Mesendoderm (in vitro differentiated cells): ENCODE measurements around the gene EFCAB6.

Experiments
- DNase-seq: peaks from one replicate; pipeline ENCODE4 v3.0.0; 2013
- H2AK5ac ChIP-seq: 2 replicates; pipeline ENCODE4 v1.6.1; 2013; ENCODE audit warnings: low read length, inconsistent platforms
- H2BK120ac ChIP-seq: 2 replicates; pipeline ENCODE4 v1.6.1; 2013; ENCODE audit warnings: low read depth, mild to moderate bottlenecking, low read length, moderate library complexity, mixed read lengths
- H2BK15ac ChIP-seq: replicated peaks from 2 replicates; pipeline ENCODE4 v1.6.1; 2013; ENCODE audit warnings: low read depth, mild to moderate bottlenecking, moderate library complexity
- H2BK5ac ChIP-seq: 2 replicates; pipeline ENCODE4 v1.6.1; 2013; ENCODE audit warnings: low read length, inconsistent platforms
- H3K18ac ChIP-seq: 2 replicates; pipeline ENCODE4 v1.6.1; 2013; ENCODE audit warnings: mild to moderate bottlenecking, low read length, mixed read lengths
- H3K23ac ChIP-seq: one replicate; pipeline ENCODE4 v1.6.1; 2013; ENCODE audit warnings: low read length
- H3K27ac ChIP-seq: 2 replicates; pipeline ENCODE4 v1.5.1; 2013; ENCODE audit warnings: low read depth, mild to moderate bottlenecking, inconsistent platforms, low read length, moderate library complexity
- H3K27me3 ChIP-seq: 2 replicates; pipeline ENCODE4 v1.6.1; 2013; ENCODE audit warnings: low read length, control low read depth, mild to moderate bottlenecking, inconsistent platforms; ENCODE audit not compliant: insufficient read depth, poor library complexity
- H3K36me3 ChIP-seq: 2 replicates; pipeline ENCODE4 v1.6.1; 2013; ENCODE audit warnings: low read length, inconsistent platforms; ENCODE audit not compliant: control insufficient read depth, insufficient read depth
- H3K4ac ChIP-seq: one replicate; pipeline ENCODE4 v1.6.1; 2013; ENCODE audit warnings: low read depth, mild to moderate bottlenecking, low read length, moderate library complexity
- H3K4me1 ChIP-seq: 2 replicates; pipeline ENCODE4 v1.6.1; 2013; ENCODE audit warnings: low read depth, low read length, inconsistent platforms; ENCODE audit not compliant: control insufficient read depth
- H3K4me2 ChIP-seq: 2 replicates; pipeline ENCODE4 v1.6.1; 2013; ENCODE audit warnings: low read length
- H3K4me3 ChIP-seq: 2 replicates; pipeline ENCODE4 v1.5.1; 2013; ENCODE audit warnings: mild to moderate bottlenecking, low read length
- H3K56ac ChIP-seq: one replicate; pipeline ENCODE4 v1.6.1; 2013; ENCODE audit warnings: low read length
- H3K79me1 ChIP-seq: 2 replicates; pipeline ENCODE4 v1.6.1; 2013; ENCODE audit warnings: low read length, inconsistent platforms
- H3K79me2 ChIP-seq: 2 replicates; pipeline ENCODE4 v1.6.1; 2013; ENCODE audit warnings: mild to moderate bottlenecking, low read length; ENCODE audit not compliant: control insufficient read depth, insufficient read depth
- H3K9ac ChIP-seq: 2 replicates; pipeline ENCODE4 v1.6.1; 2013; ENCODE audit warnings: low read length, inconsistent platforms
- H4K5ac ChIP-seq: one replicate; pipeline ENCODE4 v1.6.1; 2013; ENCODE audit warnings: low read length
- H4K8ac ChIP-seq: one replicate; pipeline ENCODE4 v1.6.1; 2013; ENCODE audit warnings: low read depth, mild to moderate bottlenecking, control low read depth, low read length, moderate library complexity
- WGBS: extraction: QIAGEN DNeasy Blood & Tissue Kit; methylation state at CpG from one replicate; pipeline ENCODE4 v1.1.7; 2013; ENCODE audit warnings: low lambda C conversion rate, missing lambda C conversion rate; ENCODE audit not compliant: insufficient coverage; ENCODE audit errors: extremely low coverage; 5-methylcytosine and 5-hydroxymethylcytosine counted together

The EFCAB6 gene

DNA sequence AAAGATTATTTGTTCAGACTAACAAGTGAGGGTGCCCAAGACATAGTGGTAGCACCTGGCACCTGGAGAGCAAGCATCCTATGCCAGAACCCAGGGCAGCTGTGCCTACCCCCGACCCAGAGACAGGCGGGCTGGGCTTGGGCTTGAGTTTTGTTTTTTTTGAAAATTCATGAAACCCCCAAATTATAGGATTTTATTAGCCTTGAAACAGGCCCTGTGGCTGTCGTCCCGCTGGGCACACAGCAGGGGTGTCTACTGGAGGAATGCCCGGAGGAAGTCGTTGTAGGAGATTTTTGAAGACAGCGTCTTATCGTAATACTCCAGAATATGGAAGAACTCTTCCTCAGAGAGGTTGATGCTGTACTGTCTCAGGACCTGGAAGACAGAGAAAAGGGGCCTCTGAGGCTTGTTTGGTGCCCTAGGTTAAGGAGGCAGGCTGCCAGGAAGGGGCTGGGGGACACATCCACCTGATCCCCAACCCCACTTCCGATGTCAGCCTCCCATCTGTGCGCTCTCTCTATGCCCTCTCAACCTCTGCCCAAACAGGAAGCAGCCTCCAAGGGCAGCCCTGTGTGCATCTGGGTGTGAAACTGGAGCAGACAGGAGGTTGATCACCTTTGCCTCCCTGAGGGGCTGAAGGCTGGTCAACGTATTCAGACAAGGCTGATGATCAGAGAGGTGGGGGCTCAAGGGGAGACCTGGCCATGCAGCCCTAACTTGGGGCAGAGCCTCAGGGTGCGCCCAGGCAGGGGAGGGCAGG is 283.3 kb downstream of the EFCAB6 start:
- no peak overlapping the region for H3K23ac ChIP-seq
- H3K27ac ChIP-seq, result no peak overlapping the region
- H3K4me2 ChIP-seq, result no peak overlapping the region
- no peak overlapping the region for H2BK5ac ChIP-seq
- no peaks in the 10 kb centered on the region for H3K79me2 ChIP-seq
- H3K9ac ChIP-seq, result no peak overlapping the region
- H2AK5ac ChIP-seq, result no peak overlapping the region
- no peak overlapping the region for H3K56ac ChIP-seq
- no peak overlapping the region for H2BK120ac ChIP-seq
- no peak overlapping the region for H3K18ac ChIP-seq
- WGBS, result no CpG with 5 or more reads among the region's 12 CpGs
- H3K4me3 ChIP-seq, result no peak overlapping the region
- no peaks in the 10 kb centered on the region for H3K4me1 ChIP-seq
- no peaks in the 10 kb centered on the region for H3K27me3 ChIP-seq
- H3K79me1 ChIP-seq, result no peaks in the 10 kb centered on the region
- no peak overlapping the region for H2BK15ac ChIP-seq
- H3K4ac ChIP-seq, result no peak overlapping the region
- no peak for DNase-seq
- H3K36me3 ChIP-seq, result no peaks in the 10 kb centered on the region
- no peak overlapping the region for H4K5ac ChIP-seq
- H4K8ac ChIP-seq, result no peak overlapping the region

DNA sequence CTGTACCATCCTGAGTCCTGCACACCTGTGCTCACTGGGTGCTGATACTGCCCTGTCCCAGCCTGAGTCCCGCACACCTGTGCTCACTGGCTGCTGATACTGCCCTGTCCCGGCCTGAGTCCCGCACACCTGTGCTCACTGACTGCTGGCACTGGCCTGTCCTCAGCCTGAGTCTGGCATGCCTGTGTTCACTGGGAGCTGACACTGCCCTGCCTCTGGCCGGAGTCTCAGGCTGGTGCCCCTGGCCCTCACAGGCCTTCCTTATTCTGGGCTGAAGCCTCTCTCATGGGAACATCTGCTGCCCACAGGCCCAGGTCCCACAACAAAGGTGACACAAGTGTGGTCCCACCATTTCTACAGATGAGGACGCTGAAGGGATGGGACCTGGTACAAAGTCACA is 285.2 kb downstream of the EFCAB6 start:
- Histone ChIP-seq H2AK5ac (no peak overlapping the region), H3K79me2 (no peaks in the 10 kb centered on the region), H3K56ac (no peak overlapping the region), H2BK15ac (no peak overlapping the region), H3K4me1 (no peaks in the 10 kb centered on the region), H3K4ac (no peak overlapping the region), H3K18ac (no peak overlapping the region), H3K4me3 (no peak overlapping the region), H4K8ac (no peak overlapping the region), H3K27ac (no peak overlapping the region), H2BK5ac (no peak overlapping the region), H3K79me1 (no peaks in the 10 kb centered on the region), H2BK120ac (no peak overlapping the region), H4K5ac (no peak overlapping the region), H3K36me3 (no peaks in the 10 kb centered on the region), H3K23ac (no peak overlapping the region), H3K27me3 (no peaks in the 10 kb centered on the region), H3K9ac (no peak overlapping the region), H3K4me2 (no peak overlapping the region)
- no CpG with 5 or more reads among the region's 5 CpGs for WGBS
- DNase-seq, result no peak

DNA sequence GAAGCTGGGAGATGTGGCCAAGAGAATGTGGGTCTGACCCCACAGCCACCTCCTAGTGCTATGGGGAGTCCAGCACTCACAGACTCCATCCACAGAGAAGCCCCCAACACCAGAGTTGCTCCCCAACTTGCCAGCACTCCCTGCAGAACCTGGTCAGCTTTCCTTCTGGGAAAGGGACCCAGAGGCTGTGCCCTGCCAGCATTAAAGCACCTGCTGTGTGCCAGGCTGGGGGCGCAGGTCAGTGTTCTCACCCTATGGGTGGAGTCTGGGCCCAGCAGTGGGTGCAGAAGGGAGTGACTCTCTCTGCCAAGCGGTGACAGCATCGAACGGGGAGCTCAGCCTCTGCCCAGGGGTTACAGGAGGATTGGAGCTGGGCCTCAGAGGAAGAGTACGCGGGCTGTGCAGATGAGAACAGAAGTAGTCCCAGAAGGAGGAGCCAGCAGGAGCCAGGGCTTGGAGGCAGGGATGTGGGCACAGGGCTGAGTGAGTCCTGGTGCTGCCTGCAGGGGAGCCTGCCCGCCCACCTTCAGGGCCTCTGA is 285.9 kb downstream of the EFCAB6 start:
- H3K4me1 ChIP-seq, result no peaks in the 10 kb centered on the region
- H2BK15ac ChIP-seq, result no peak overlapping the region
- no peak overlapping the region for H3K4me3 ChIP-seq
- H4K5ac ChIP-seq, result no peak overlapping the region
- H4K8ac ChIP-seq, result no peak overlapping the region
- H3K23ac ChIP-seq, result no peak overlapping the region
- no peaks in the 10 kb centered on the region for H3K79me2 ChIP-seq
- no peak overlapping the region for H2BK120ac ChIP-seq
- no peak overlapping the region for H3K18ac ChIP-seq
- no CpG with 5 or more reads among the region's 7 CpGs for WGBS
- no peak overlapping the region for H2AK5ac ChIP-seq
- H3K79me1 ChIP-seq, result no peaks in the 10 kb centered on the region
- no peaks in the 10 kb centered on the region for H3K36me3 ChIP-seq
- no peak overlapping the region for H2BK5ac ChIP-seq
- H3K9ac ChIP-seq, result no peak overlapping the region
- no peak overlapping the region for H3K4me2 ChIP-seq
- H3K56ac ChIP-seq, result no peak overlapping the region
- H3K27me3 ChIP-seq, result no peaks in the 10 kb centered on the region
- no peak for DNase-seq
- H3K27ac ChIP-seq, result no peak overlapping the region
- H3K4ac ChIP-seq, result no peak overlapping the region

DNA sequence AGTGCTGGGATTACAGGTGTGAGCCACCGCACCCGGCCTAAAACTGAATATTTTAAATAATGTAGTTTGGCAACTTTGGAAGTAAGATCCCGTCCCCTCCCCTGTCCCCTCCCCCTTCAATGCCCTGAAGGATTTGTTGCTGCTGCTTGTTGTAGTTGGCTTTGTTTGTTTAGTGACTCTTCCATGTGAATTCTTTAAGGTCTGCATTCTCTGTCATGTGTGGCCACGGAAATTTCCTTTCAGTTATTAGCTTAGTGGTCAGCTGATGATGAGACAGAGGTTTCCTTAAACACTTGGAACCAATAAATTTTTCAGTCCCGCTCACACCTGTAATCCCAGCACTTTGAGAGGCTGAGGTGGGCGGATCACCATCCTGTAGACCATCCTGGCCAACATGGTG is 290.4 kb downstream of the EFCAB6 start:
- H2BK15ac ChIP-seq, result no peak overlapping the region
- H3K36me3 ChIP-seq, result no peaks in the 10 kb centered on the region
- H3K18ac ChIP-seq, result no peak overlapping the region
- WGBS, result no CpG with 5 or more reads among the region's 6 CpGs
- no peaks in the 10 kb centered on the region for H3K79me2 ChIP-seq
- no peak overlapping the region for H3K4me2 ChIP-seq
- H3K9ac ChIP-seq, result no peak overlapping the region
- no peaks in the 10 kb centered on the region for H3K27me3 ChIP-seq
- H3K23ac ChIP-seq, result no peak overlapping the region
- no peak overlapping the region for H2BK120ac ChIP-seq
- H3K56ac ChIP-seq, result no peak overlapping the region
- H3K27ac ChIP-seq, result no peak overlapping the region
- peak; percentile 37 for DNase-seq
- no peak overlapping the region for H4K5ac ChIP-seq
- no peak overlapping the region for H4K8ac ChIP-seq
- no peak overlapping the region for H3K4ac ChIP-seq
- no peak overlapping the region for H2BK5ac ChIP-seq
- no peak overlapping the region for H2AK5ac ChIP-seq
- H3K4me3 ChIP-seq, result no peak overlapping the region
- H3K79me1 ChIP-seq, result no peaks in the 10 kb centered on the region
- H3K4me1 ChIP-seq, result no peaks in the 10 kb centered on the region

DNA sequence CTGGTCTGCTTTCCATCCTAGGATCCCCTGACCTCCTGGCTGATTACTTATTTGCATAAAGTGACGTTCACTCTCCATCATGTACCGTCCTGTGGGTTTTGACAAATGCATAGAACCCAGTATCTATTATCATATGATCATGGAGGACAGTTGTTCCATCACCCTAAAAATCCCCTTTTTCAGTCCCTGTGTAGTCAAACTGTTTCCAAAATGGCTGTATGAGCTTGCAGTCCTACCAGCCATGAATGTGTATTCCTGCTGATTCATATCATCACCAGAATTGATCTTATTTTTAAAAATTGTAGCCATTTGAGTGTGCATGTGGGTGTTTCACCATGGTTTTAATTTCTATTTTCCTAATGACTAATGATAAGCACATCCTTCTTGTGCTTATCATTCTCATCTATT is 291.5 kb downstream of the EFCAB6 start:
- Histone ChIP-seq H3K9ac (no peak overlapping the region), H4K8ac (no peak overlapping the region)
- no CpG with 5 or more reads among the region's 2 CpGs for WGBS

More for the DNA sequence above, 291.5 kb downstream of the EFCAB6 start:
- Histone ChIP-seq H3K56ac (no peak overlapping the region), H2BK15ac (no peak overlapping the region), H3K4me3 (no peak overlapping the region), H4K5ac (no peak overlapping the region), H3K4me1 (no peaks in the 10 kb centered on the region), H2BK120ac (no peak overlapping the region), H2BK5ac (no peak overlapping the region), H3K79me2 (no peaks in the 10 kb centered on the region), H3K18ac (no peak overlapping the region), H3K36me3 (no peaks in the 10 kb centered on the region), H2AK5ac (no peak overlapping the region), H3K4me2 (no peak overlapping the region), H3K27ac (no peak overlapping the region), H3K27me3 (no peaks in the 10 kb centered on the region), H3K79me1 (no peaks in the 10 kb centered on the region), H3K23ac (no peak overlapping the region), H3K4ac (no peak overlapping the region)
- DNase-seq, result no peak
